Smooth muscle cell (in vitro differentiated cells): Measurements from ENCODE around the gene CYP4F22. TPM values are rescaled to one million over a fixed set of nuclear protein-coding genes. Genes with fewer than 3 reads are reported as not detected.
"Not testable (repeated sequence)": the region's sequence is repeated elsewhere in the genome, so short reads cannot be mapped to it uniquely, and the experiment has no call there.

Source experiments
- DNase-seq: peaks from one replicate; lab custom pipeline; 2025; ENCODE audit not compliant: unreplicated experiment; lab: John Stamatoyannopoulos, UW
- H2AFZ ChIP-seq: fragments of 200-600 bp; sonication (generic); 2 replicates; pipeline ENCODE4 v1.6.0; 2016; ENCODE audit warnings: antibody characterized with exemption, low read depth, mild to moderate bottlenecking
- H3F3A ChIP-seq: fragments of 200-600 bp; sonication (generic); 2 replicates; pipeline ENCODE4 v1.6.0; 2017; ENCODE audit warnings: antibody characterized with exemption, low read depth
- H3K27ac ChIP-seq: fragments of 200-600 bp; sonication (generic); 2 replicates; pipeline ENCODE4 v1.5.1; 2016; ENCODE audit warnings: low read depth, mild to moderate bottlenecking
- H3K27me3 ChIP-seq: fragments of 200-600 bp; sonication (generic); 2 replicates; pipeline ENCODE4 v1.6.1; 2016; ENCODE audit warnings: low read depth, mild to moderate bottlenecking
- H3K36me3 ChIP-seq: fragments of 200-600 bp; sonication (generic); 2 replicates; pipeline ENCODE4 v1.5.1; 2016; ENCODE audit warnings: low read depth
- H3K4me1 ChIP-seq: fragments of 200-600 bp; sonication (generic); 2 replicates; pipeline ENCODE4 v1.5.1; 2016; ENCODE audit warnings: low read depth
- H3K4me2 ChIP-seq: fragments of 200-600 bp; sonication (generic); 2 replicates; pipeline ENCODE4 v1.6.0; 2016; ENCODE audit warnings: mild to moderate bottlenecking
- H3K4me3 ChIP-seq: fragments of 200-600 bp; sonication (generic); 2 replicates; pipeline ENCODE4 v1.5.1; 2016; ENCODE audit warnings: mild to moderate bottlenecking
- H3K79me2 ChIP-seq: fragments of 200-600 bp; sonication (generic); 2 replicates; pipeline ENCODE4 v1.6.0; 2016; ENCODE audit warnings: low read depth, mild to moderate bottlenecking
- H3K9ac ChIP-seq: fragments of 200-600 bp; sonication (generic); 2 replicates; pipeline ENCODE4 v1.6.0; 2016; ENCODE audit warnings: low read depth
- H3K9me3 ChIP-seq: fragments of 200-600 bp; sonication (generic); replicated peaks from 2 replicates; pipeline ENCODE4 v1.5.1; 2016; ENCODE audit warnings: low read depth
- H4K20me1 ChIP-seq: fragments of 200-600 bp; sonication (generic); 2 replicates; pipeline ENCODE4 v1.6.0; 2016; ENCODE audit warnings: low read depth
- WGBS: methylation state at CpG from one replicate; pipeline ENCODE4 v1.1.7; 2016; ENCODE audit warnings: low lambda C conversion rate; 5-methylcytosine and 5-hydroxymethylcytosine counted together
- polyA plus RNA-seq: library from polyadenylated mRNA; unstranded; fragments of >200 nt; fragmentation: Nextera tagmentation; extraction: Ambion mirVana; gene quantifications from 2 replicates; pipeline ENCODE4 v1.2.1, GENCODE V29; 2016
- total RNA-seq: library from RNA; depleted of rRNA; stranded (reverse); fragments of >200 nt; gene quantifications from 2 replicates; pipeline ENCODE4 v1.2.3, GENCODE V29; 2014
- TF ChIP-seq, protein P1 (sequence below): fragments of 200-600 bp; sonication (generic); IDR thresholded peaks from 2 replicates; pipeline ENCODE4 v1.5.1; 2017; ENCODE audit warnings: borderline replicate concordance, mild to moderate bottlenecking, antibody characterized with exemption; ENCODE audit not compliant: insufficient read depth, poor library complexity, severe bottlenecking

Gene CYP4F22
- total and polyA plus RNA-seq, 2 experiments from 2014 or later = not detected

DNA sequence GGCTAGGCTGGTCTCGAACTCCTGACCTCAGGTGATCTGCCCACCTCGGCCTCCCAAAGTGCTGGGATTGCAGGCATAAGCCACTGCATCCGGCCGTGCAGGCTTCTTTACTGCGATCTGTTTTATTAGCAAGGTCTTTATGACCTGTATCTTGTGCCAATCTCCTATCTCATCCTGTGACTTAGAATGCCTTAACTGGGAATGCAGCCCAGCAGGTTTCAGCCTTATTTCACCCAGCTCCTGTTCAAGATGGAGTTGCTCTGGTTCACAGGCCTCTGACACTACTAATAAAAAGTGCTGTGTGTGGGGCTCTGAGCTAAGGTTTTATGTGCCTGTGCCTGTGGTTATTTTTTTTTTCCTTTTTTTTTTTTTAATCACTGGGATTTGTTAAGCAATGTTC, 22.6 kb upstream of the CYP4F22 start:
- 89% methylated on average over 5 of the region's 5 CpGs for WGBS
- H4K20me1 ChIP-seq, H3K9me3 ChIP-seq, H3F3A ChIP-seq, H2AFZ ChIP-seq, H3K27ac ChIP-seq, H3K9ac ChIP-seq, H3K4me1 ChIP-seq, H3K36me3 ChIP-seq, H3K27me3 ChIP-seq, H3K4me3 ChIP-seq, DNase-seq, H3K4me2 ChIP-seq, H3K79me2 ChIP-seq: not testable (repeated sequence)

DNA sequence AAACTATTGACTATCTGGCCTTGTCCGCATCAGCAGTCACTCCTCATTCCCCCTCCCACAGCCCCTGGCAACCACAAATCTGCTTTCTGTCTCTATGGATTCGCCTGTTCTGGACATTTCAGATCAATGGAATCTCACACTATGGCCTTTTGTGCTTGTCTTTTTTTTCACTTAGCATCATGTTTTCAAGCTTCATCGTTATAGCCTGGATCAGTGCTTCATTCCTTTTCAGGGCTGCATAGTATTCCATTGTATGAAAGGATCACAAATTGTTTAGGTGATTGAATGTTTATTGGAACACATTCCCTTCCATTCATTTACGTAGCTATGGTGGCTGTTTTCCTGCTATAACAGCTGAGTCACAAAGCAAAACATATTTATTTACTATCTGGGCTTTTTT, 21.3 kb upstream of the CYP4F22 start:
- DNase-seq = no peak
- Histone ChIP-seq H3K79me2 (no peaks in the 10 kb centered on the region), H3K9ac (no peak overlapping the region), H2AFZ (no peak overlapping the region), H3K4me2 (no peak overlapping the region), H3K36me3 (no peaks in the 10 kb centered on the region), H3K4me1 (no peaks in the 10 kb centered on the region), H3F3A (no peaks in the 10 kb centered on the region), H3K27me3 (no peaks in the 10 kb centered on the region), H3K27ac (no peak overlapping the region), H4K20me1 (no peaks in the 10 kb centered on the region), H3K4me3 (no peak overlapping the region), H3K9me3 (no peaks in the 10 kb centered on the region)
- TF ChIP-seq, protein P1, sequence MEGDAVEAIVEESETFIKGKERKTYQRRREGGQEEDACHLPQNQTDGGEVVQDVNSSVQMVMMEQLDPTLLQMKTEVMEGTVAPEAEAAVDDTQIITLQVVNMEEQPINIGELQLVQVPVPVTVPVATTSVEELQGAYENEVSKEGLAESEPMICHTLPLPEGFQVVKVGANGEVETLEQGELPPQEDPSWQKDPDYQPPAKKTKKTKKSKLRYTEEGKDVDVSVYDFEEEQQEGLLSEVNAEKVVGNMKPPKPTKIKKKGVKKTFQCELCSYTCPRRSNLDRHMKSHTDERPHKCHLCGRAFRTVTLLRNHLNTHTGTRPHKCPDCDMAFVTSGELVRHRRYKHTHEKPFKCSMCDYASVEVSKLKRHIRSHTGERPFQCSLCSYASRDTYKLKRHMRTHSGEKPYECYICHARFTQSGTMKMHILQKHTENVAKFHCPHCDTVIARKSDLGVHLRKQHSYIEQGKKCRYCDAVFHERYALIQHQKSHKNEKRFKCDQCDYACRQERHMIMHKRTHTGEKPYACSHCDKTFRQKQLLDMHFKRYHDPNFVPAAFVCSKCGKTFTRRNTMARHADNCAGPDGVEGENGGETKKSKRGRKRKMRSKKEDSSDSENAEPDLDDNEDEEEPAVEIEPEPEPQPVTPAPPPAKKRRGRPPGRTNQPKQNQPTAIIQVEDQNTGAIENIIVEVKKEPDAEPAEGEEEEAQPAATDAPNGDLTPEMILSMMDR = no peak
- WGBS = 80% methylated on average over 4 of the region's 4 CpGs

DNA sequence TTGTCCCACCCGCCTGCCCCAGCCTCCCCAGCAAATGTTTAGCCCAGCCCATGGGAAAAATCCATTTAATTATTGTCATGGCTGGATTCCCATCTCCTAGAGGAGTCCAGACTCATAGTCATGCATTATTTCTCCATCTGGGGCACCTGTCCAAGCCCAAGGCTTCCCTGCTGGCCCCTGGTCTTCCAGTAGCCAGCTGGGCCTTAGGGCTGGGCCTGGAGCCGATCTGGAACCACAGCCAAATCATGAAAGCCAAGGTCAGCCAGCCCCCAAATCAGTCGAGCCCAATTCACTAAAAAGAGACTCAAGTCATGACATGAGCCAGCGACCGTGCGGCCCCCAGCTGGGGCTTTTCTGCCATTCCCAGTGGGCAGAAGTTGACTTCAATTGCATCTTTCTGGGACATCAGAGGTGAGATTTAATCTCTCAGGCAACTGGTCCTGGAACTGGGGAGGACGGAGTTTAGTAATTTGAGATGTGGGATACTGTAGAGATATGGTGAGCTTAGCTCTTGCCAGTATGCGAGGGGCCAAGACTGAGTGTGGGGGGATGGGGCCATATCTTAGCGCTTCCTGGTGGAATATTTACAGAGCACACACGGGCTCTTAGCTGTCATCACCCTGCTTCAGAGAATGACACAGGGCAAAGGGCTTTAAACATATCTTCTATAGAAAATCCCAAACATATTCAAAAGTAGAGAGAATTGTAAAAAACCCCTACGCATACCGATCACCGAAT, 19.7 kb upstream of the CYP4F22 start:
- WGBS = 83% methylated on average over 13 of the region's 13 CpGs
- no peaks in the 10 kb centered on the region for H3F3A ChIP-seq
- H3K79me2 ChIP-seq = no peaks in the 10 kb centered on the region
- no peak overlapping the region for H2AFZ ChIP-seq
- no peak overlapping the region for H3K9ac ChIP-seq
- H3K4me2 ChIP-seq = no peak overlapping the region
- TF ChIP-seq, protein P1 = no peak
- no peaks in the 10 kb centered on the region for H3K27me3 ChIP-seq
- H3K36me3 ChIP-seq = no peaks in the 10 kb centered on the region
- H4K20me1 ChIP-seq = no peaks in the 10 kb centered on the region
- no peaks in the 10 kb centered on the region for H3K4me1 ChIP-seq
- DNase-seq = no peak
- H3K9me3 ChIP-seq = no peaks in the 10 kb centered on the region
- no peak overlapping the region for H3K4me3 ChIP-seq
- no peak overlapping the region for H3K27ac ChIP-seq

DNA sequence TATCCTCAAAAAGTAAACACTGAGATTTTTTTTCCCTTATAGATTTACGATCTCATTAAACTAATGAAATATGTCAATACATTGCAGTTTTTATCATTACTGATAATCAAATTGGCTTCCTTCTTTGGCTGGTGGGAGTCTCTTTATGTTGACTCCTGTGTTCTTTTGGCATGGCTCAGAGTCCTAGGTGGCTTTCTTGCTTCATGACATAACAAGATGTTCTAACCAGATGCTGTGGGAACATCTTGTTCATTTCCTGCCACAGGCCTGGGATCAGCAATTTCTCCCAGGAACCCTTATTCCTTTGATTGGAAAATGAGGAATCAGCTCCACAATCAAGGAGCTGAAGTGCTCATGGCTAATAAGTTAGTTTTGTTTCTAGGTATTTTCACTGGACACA, 13.2 kb upstream of the CYP4F22 start:
- H2AFZ ChIP-seq = no peak overlapping the region
- no peak overlapping the region for H3K4me3 ChIP-seq
- no peaks in the 10 kb centered on the region for H3K9me3 ChIP-seq
- no peaks in the 10 kb centered on the region for H4K20me1 ChIP-seq
- H3F3A ChIP-seq = no peaks in the 10 kb centered on the region
- no peak for DNase-seq
- H3K9ac ChIP-seq = no peak overlapping the region
- TF ChIP-seq, protein P1 = no peak
- no peaks in the 10 kb centered on the region for H3K27me3 ChIP-seq
- H3K4me1 ChIP-seq = no peaks in the 10 kb centered on the region
- 100% methylated on average over 1 of the region's 1 CpG for WGBS
- H3K27ac ChIP-seq = no peak overlapping the region
- no peak overlapping the region for H3K4me2 ChIP-seq
- no peaks in the 10 kb centered on the region for H3K36me3 ChIP-seq
- no peaks in the 10 kb centered on the region for H3K79me2 ChIP-seq
